DMS79 (cell line): ENCODE measurements around the gene VPS51.

Source experiments
- DNase-seq: peaks from one replicate; lab custom pipeline; 2025; lab: John Stamatoyannopoulos, UW

The VPS51 gene

DNA sequence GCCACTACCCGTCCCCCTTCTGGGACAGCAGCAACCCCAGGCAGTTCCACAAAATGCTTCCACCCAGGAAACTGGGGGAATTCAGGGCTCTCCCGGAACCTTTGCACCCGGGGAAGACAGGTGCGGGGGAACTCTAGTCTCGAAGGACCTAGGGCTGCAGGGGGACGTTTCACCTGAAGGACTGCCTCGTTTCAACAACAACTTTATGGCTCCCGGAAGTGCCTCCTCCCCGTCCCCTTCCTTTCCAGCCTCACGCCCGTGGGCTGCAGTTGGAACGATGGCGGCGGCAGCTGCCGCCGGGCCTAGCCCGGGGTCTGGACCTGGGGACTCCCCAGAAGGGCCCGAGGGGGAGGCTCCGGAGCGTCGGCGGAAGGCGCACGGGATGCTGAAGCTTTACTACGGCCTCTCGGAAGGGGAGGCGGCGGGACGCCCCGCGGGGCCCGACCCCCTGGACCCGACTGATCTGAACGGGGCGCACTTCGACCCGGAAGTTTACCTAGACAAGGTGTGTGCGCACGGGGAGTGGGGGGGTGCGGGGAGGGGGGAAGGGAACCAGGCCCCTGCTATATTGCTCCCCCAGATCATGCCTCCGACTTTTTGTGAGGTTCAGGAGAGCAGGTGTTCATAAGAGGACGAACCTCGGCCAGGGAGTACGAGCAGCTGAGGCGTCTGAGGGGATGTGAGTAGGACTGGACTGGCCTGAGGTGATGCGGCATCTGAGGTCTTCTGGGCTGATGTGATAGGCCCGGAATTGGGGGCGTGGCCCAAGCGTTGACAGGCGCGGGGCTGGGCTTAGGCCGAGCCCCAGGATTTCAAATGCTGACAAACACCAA, at the start of gene VPS51:
TSS of gene VPS51 (plus strand) at position 241 of the 833 bp plus-strand sequence. CDS start at position 278, 37 bp downstream.
- DNase-seq = peak; percentile 72

DNA sequence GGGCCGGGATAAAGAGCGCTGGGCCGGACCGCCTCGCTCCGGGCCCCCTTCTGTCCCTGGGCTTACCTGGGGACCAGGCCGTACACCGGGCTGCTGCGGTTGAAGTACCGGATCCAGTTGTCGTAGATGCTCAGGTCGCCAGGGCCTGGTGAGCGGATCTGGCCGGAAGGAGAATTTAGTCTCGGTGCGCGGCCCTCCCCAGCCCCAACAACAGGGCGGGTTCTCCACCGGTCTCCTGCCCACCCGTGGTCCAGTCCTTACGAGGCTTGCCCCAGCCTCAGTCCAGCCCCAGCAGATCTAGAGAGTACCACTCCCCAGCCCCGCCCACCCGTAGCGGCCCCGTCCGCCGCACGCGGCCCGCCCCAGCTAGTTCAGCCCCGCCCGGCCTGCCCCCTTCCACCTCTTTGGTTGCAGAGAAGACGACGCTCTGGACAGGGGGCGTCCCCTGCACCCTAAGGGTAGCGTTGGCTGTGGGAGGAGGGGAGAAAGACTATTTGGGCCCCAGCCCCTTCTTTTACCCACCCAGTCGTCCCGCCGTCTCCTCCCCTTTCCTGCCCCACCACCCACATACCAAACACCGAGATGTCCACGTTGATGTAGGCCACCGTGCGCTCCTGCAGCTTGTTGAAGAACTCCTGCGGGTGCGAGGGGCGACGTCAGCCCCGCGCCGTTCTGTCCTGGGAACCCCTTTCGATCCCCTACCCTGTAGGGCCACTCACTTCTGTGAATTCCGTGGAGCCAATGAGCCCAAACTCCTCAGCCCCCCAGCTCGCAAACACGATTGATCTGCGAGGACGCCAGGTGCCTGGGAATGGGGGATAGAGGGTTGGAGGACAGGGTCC, 48.2 kb upstream of the VPS51 start:
- no peak for DNase-seq

DNA sequence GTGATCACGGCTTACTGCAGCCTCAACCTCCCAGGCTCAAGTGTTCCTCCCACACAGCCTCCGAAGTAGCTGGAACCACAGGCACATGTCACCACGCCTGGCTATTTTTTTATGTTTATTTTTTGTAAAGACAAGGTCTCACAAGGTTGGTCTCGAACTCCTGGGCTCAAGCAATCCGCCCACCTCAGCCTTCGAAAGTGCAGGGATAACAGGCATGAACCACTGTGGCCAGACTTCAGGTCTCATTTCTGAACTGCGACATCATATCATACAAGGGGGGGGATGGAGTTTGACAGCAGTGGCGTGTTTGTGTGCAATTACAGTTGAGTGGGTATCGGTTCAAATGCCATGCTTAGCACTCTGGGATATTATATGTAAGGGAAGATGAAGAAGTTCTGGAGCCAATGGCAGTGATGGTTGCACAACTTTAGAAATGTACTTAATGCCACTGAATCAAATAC, 44.6 kb upstream of the VPS51 start:
- DNase-seq = no peak

DNA sequence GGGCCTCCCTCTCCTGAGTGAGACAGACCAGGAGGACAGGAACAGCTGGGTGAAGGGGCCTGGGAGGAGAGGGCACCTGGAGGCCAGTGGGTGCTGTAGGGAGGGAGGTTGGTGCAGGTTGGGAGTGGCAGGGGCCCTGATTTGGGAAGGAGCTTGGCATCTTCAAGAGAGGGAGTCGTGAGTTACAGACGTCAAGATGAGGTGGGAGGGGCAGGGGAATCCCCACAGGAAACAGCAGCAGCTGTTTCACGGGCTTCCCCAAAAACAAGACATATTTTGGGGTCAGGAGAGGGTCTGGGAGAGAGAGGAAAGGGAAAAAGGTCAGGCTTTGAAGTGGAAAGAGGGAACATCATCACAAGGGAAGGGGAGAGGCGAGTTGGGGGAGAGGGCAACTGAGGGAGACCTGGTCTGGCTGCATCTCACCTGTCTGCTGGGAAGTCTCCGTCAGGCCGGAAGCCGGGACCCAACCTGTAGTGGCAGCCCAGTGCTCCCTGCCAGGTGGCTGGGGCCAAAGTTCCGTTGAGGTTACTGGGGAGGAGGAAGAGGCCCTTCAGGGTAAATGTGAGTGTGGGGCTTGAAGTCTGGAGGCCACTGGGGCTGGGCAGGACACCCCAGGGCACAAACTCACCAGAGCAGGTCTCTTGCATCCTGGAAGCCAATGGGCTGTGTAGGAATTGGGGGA, 42.0 kb upstream of the VPS51 start:
- DNase-seq = no peak

DNA sequence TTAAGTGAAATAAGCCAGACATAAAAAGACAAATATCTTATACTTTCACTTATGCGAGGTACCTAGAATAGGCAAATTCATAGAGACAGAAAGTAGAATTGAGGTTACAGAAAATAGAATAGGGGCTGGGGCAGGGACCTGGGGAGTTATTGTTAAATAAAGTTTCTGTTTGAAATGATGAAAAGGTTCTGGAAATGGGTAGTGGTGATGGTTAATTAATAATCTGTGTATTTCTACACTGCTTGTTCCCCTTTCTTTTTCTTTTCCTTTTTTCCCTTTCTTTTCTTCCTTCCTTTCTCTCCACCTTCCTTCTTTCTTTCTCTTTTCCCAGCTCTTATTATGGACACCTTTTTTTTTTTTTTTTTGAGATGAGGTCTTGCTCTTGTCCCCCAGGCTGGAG, 40.5 kb upstream of the VPS51 start:
- DNase-seq = no peak

DNA sequence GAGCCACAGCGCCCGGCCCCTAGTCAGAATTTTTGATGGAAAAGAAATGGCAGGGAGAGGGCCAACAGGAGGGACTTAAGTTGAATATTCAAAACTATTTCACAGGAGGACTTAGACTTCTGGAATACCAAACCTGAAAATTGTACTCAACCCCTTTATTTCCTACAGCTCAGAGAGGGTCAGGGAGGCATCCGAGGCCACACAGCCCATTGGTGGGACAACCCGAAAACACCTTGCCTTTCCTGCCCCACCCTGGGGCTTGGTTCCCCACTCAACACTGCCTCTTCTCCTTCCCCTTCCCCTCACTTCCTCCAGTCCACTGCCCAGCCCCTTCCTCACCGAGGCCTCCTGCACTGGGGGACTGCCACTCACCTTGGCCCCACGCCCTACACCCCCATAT, 39.0 kb upstream of the VPS51 start:
- no peak for DNase-seq

DNA sequence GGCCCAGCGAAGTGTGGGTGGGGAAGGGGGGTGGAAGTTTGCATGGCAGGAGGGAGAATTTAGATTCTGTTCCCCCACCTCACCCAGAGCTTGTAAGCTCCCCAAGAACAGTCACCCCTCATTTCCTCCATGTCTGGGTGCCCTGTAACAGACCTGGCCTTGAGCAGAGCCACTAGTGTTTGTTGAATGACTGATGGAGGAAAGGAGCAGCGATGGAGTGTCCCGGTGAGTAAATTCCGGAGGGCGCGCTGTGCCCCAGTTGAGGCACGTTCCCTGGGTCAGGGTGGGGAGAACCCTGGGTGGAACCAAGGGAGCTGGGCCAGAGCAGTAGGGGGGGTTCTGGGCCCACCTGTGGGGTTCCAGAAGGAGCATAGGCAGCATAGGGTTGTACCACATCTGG, 38.5 kb upstream of the VPS51 start:
- no peak for DNase-seq

DNA sequence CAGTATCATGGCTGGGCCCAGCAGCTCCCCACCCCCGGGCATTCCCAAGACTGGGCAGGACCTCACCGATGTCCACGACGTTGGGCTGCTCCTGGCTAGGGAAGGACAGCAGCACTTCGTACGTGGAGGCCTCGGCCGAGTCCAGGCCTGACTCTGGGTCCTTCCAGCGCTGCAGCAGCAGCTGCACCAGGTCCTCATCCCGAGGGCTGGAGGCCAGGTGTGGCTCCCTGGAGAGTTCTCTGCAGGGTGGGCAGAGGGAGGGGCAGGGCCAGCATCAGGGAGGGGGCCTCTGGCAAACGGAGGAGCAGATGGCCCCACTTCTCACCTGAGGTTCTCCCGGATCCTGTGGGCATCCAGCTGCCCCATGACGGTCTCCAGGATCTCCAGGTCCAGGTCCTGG, 38.0 kb upstream of the VPS51 start:
- no peak for DNase-seq

DNA sequence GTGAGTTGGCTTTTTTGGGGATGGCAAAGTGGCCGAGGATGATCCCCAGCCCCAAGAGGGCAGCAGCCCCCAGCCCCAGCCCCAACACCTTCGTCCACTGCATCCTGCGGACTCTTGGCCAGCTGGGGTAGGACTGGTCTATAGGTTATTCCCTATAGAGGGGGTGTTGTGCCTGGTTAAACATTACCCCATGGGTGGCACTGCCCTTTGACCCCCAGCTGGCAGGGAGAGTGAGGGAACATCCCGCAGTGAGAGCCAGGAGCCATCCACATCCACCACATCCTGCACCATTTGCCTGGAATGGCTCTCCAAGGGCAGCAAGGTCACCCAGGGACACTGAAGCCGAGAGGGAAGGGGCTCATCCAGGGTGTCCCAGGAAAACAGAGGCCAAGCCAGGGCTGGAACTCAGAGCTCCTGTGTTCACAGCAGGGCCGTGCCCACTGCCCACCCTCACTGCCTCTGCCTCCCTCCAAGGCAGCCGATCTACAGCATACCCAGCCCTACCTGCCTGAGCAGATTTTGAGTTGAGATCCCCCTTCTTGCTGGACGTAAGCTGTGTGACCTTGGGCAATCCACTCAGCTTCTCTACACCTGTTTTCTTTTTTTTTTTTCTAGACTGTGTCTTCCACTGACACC, 37.5 kb upstream of the VPS51 start, which contains the start of gene NAALADL1:
TSS of gene NAALADL1 (minus strand) at position 135 of the 636 bp plus-strand sequence. CDS start at position 103, 32 bp downstream.
- DNase-seq = no peak

DNA sequence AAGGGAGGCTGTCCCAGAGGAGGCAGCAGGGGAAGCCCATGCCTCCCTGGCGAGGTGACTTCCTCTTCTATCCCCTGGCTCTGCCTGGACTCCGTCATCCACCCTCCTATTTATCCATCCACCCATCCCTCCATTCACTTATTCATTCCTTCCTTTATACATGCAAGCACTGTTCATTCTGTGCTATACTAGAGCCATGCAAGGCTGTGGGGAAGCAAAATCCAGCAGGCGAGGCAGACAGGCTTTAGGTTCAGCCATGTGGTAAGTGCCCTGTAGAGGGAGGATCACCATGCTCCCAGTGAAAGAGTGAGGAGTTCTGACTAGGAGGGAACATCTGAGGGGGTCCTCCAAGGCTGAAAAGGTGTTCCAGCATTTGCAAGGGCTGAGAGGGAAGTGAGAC, 36.5 kb upstream of the VPS51 start:
- DNase-seq = no peak

DNA sequence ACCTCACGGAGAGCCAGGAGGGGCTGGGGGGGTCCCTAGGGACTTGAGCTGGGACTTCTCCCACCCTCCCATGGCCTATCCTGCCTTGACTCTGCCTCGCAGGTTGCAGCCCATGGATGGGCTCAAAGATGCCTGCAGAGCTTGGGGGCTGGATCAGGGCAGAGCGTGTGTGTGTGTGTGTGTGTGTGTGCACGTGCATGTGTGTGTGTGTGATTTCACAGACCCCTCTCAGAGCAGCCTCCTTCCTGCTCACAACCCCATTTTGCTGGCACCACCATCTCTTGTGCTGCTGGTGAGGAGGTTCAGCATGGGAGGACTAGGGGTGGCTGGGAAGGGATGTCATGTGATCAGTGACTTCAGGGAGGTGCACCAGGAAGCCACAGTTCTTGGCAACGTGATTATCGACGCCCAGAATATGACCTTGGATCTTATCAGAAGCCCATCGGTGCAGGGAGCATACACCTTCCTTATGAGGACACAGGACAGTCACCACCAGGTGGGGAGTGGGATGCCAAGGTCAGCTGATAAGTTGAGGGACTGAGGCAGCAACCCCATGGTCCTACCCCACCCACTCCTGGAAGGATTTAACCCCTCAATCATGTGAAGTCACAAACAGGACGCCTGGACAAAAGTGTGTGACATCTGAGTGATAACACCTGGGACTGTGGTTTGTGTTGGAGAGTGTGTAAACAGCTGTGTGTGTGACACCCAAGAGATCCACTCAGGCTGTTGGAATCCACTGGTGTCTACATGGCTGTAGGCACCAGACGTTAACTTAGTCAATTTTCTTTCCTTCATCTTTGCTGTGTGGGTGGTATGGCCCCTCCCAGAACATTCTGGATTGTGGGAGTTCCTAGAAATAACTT, 35.8 kb upstream of the VPS51 start:
- DNase-seq = no peak

DNA sequence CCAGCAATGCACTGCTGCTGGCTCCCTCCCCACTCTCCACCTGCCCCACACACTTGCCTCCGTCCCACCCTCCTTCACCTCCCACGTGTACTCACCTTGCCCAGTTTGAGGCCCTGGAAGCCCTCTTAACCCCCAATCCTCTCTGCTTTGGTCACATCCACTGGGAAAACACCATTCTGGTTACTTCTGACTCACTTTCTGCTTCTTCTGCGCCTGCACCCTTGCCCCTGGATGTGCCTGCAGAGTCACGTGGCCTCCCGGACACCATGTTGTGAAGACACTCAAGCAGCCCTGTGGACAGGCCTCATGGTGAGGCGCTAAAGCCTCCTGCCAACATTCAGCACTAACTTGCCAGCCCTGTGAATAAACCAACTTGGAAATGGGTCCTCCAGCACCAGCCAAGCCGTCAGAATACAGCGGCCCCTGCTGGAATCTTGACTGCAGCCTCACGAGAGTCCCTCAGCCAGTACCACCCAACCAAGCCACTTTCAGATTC, 35.1 kb upstream of the VPS51 start:
- DNase-seq = no peak

DNA sequence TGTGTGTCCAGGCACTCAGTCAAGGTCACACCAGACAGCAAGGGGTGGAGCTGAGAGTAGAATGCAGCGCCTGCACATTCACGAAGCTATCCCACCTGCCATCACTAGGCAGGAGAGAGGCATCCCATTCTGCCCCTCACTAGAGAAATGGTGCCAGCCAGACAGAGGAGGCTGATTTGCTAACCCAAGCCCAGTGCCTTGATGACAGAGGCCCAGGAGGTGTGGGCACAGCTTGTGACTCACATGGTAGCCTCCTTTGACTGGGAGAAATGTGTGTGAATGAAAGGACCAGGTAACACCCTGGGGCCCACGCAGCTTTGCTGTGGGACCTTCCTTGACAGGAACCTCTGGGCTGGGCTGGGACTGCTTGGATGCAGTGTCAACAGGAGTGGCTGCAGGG, 32.5 kb upstream of the VPS51 start:
- DNase-seq = no peak

DNA sequence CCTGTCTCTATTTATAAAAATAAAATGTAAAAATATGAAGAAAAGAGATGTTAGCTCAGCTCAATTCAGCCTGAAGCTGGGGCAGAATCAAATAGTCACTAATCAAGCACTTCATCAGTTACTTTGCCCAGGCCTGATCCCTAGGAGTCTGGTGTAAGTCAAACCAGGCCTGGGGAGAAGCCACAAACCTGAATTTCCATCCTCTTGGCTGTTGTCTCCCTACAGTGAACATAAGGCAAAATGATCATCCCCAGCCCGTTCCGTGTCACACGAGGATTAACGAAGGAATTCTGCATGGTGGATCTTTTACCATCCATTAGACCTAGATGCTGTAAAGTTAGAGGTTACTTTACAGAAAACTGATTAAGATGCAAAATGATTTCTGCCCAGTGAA, 31.2 kb upstream of the VPS51 start:
- DNase-seq = no peak

DNA sequence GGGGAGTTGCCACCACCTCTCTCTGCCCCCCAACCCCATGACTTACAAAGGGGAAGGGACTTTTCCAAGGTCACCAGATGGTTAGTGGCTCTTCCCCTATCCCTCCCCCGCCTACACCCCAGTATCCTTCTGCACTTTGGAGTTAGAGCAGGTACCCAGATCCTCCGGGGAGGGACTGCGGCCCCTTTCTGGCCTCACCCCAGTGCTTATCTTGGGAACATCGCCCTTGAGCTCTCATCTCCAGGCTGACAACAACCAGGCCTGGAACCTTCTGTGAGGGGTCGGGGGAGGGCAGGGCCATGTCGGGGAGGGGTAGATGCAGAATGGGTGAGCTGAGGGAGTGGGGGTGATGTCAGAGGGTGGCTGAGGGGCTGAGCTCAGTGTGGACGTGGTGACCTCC, 30.2 kb upstream of the VPS51 start:
- no peak for DNase-seq

DNA sequence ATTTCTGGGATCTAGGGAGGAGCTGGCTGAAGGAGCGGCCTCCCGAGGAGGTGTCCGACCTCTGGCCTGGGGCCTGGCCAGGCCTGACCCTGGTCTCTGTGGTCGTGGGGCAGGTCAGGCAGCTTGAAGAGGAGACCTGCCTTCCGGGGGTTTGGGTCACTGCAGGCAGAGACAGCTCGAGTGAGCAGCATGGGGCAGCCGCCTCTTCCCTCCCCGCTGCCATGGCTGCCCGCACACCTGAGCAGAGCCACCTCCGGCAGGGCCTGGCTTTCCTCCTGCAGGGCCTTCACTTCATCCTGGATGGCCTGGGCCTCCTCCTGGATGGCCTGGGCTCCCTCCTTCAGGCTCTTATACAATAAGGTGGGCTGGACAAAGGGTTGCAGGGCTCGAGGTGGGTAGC, 29.7 kb upstream of the VPS51 start:
- no peak for DNase-seq

DNA sequence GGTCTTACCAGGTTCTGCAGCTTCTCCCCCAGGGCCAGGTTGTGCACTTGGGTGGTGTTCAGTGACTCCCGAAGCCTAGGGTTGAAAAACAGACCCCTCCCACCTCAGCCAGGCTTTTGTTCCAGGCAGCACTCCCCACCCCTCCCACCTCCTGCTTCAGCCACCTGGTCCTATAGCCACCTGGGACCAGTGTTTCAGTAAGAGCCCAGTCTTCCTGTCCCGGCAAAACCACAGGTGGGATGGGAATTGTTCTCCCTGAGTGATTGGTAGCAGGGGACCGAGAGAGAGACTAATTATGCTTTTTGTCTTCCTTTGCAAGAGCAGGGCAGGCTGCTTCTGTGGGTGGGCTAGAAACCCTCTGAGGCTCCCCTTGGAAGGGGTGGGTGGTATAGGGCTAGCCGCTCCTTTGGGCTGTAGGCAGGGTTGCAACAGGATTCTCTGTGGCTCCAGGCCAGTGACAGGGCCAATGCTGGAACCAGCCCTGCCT, 29.2 kb upstream of the VPS51 start:
- peak; percentile 91 for DNase-seq

DNA sequence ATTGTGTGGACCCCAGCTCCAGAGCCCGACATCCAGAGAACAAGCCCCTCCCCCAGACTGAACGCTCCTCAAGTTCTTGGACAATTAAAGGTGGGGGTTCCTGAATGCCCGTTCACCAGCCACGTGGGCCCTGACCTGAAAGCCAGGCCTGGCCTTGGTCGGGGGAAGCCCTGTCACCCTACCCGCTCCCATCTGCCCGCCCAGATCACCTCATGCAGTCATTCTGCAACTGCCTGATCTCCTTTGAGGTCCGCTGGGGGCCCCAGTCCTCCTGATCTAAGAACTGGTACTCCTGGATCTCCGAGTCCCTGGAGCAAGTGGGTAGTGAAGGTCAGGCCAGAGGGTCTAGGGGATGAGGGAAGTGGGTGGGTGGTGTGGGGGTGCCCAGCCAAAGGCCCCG, 28.6 kb upstream of the VPS51 start:
- no peak for DNase-seq

DNA sequence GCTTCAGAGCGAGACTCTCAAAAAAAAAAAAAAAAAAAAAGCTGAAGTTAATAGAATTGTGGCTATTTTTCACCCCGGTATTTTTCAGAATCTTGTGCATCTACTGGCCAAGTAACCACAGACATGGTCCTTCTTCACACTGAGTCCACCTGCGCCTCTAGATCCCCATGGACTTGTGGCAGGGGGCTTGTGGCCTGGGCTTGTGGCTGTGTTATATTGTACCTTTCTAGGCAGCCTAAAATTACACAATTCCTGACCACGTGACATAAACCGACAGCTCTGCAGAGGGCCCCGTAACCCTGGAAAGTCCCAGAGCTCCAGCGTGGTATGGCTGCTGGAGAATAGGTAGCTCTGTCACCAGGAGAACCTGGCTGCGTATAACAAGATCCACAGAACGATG, 26.8 kb upstream of the VPS51 start:
- no peak for DNase-seq

DNA sequence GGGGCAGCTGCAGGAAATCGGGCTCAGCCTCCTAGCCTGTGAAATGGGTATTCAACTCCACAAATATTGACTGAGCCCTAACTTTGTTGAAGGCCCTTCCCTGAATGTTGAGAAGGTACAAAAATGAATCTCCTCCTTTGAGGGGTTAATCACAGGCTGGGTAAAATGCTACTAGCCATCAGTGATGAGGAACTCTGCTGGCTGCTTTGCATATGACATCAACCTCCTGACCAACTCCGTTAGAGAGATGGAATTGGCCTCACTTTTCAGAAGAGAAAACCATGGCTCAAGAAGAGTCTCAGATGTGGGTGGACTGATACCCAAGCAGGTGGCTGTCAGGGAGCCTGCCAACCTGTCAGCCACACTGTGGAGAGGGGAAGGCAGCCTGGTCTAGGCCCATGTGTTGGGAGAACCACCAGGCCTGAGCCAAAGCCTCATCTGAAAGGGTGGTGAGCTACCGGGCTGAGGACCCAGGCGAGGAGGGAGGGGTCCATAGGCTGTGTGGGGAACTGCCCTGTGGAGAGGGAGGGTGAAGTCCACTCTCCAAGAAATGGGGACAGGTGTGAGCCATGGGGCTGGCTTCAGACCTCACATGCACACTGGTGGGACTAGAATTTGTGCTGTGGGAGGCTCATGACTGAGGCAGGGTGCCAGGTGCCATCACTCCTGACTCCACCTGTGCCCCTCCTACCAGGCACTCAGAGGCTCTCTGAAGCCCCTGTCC, 23.9 kb upstream of the VPS51 start:
- DNase-seq = no peak
